Brain pericyte (primary cell): Measurements from ENCODE around the gene NELL1.

Experiments used
- DNase-seq: peaks from one replicate; pipeline ENCODE4 v3.0.0-alpha.2; 2012; ENCODE audit warnings: low read depth, low spot score

NELL1 gene

GRCh38 chr11:20966489-20966888 lies 297.1 kb downstream of the NELL1 start:
- DNase-seq, result no peak

- DNase-seq, result no peak
Observed at GRCh38 chr11:20973940-20974559, 304.7 kb downstream of the NELL1 start.

GRCh38 chr11:20980736-20981135 lies 311.4 kb downstream of the NELL1 start:
- no peak for DNase-seq

GRCh38 chr11:20990447-20990846 lies 321.1 kb downstream of the NELL1 start:
- no peak for DNase-seq

GRCh38 chr11:20991471-20991870 lies 322.1 kb downstream of the NELL1 start:
- DNase-seq, result no peak

- no peak for DNase-seq
Observed at GRCh38 chr11:21007297-21007696, 337.9 kb downstream of the NELL1 start.

- DNase-seq, result no peak
Observed at GRCh38 chr11:21018248-21018647, 348.9 kb downstream of the NELL1 start.

- DNase-seq, result no peak
Observed at GRCh38 chr11:21026685-21027084, 357.3 kb downstream of the NELL1 start.

GRCh38 chr11:21037850-21038249 lies 368.5 kb downstream of the NELL1 start:
- DNase-seq, result no peak

GRCh38 chr11:21038801-21039200 lies 369.4 kb downstream of the NELL1 start:
- DNase-seq, result no peak

GRCh38 chr11:21040630-21041029 lies 371.2 kb downstream of the NELL1 start:
- no peak for DNase-seq

GRCh38 chr11:21048626-21049025 lies 379.2 kb downstream of the NELL1 start:
- no peak for DNase-seq

GRCh38 chr11:21053466-21053865 lies 384.1 kb downstream of the NELL1 start:
- DNase-seq, result no peak

GRCh38 chr11:21056644-21057043 lies 387.3 kb downstream of the NELL1 start:
- DNase-seq, result no peak

GRCh38 chr11:21059879-21060278 lies 390.5 kb downstream of the NELL1 start:
- DNase-seq, result no peak

GRCh38 chr11:21066030-21066429 lies 396.6 kb downstream of the NELL1 start:
- no peak for DNase-seq

- no peak for DNase-seq
Observed at GRCh38 chr11:21068886-21069285, 399.5 kb downstream of the NELL1 start.

GRCh38 chr11:21069909-21070308 lies 400.5 kb downstream of the NELL1 start:
- DNase-seq, result no peak

- DNase-seq, result no peak
Observed at GRCh38 chr11:21072558-21072957, 403.2 kb downstream of the NELL1 start.

- DNase-seq, result no peak
Observed at GRCh38 chr11:21082853-21083252, 413.5 kb downstream of the NELL1 start.

GRCh38 chr11:21088930-21089329 lies 419.5 kb downstream of the NELL1 start:
- no peak for DNase-seq

GRCh38 chr11:21104641-21105040 lies 435.3 kb downstream of the NELL1 start:
- no peak for DNase-seq

- no peak for DNase-seq
Observed at GRCh38 chr11:21105196-21105917, 436.0 kb downstream of the NELL1 start.
